HG03060 (cell line): ENCODE measurements around the gene NECAP2.

Source experiments
- ATAC-seq: cut with Tn5 transposase; IDR thresholded peaks from one replicate; pipeline ENCODE4 v1.9.1; 2021; ENCODE audit warnings: low read depth, moderate number of reproducible peaks; ENCODE audit not compliant: unreplicated experiment

The NECAP2 gene

GRCh38 chr1:16425125-16426025 is 15.1 kb upstream of the NECAP2 start:
- ATAC-seq, result no peak

GRCh38 chr1:16430606-16431005 is 9.9 kb upstream of the NECAP2 start:
- no peak for ATAC-seq

GRCh38 chr1:16433030-16433429 is 7.5 kb upstream of the NECAP2 start:
- no peak for ATAC-seq

- ATAC-seq, result no peak
These were observed 6.5 kb upstream of the NECAP2 start for GRCh38 chr1:16434007-16434406.

- no peak for ATAC-seq
These were observed 6.0 kb upstream of the NECAP2 start for GRCh38 chr1:16434501-16434900.

- ATAC-seq, result no peak
These were observed 3.5 kb upstream of the NECAP2 start, which contains the start of gene SPATA21 for GRCh38 chr1:16436946-16437474. TSS of gene SPATA21 (minus strand) at chr1:16437424. CDS start at chr1:16431371, 6,053 bp downstream.

GRCh38 chr1:16438516-16438915 is 2.0 kb upstream of the NECAP2 start:
- no peak for ATAC-seq

- no peak for ATAC-seq
These were observed 1.6 kb upstream of the NECAP2 start for GRCh38 chr1:16438924-16439323.

GRCh38 chr1:16440131-16440469 is 424 bp upstream of the NECAP2 start:
- ATAC-seq, result no peak

GRCh38 chr1:16441282-16441665 is 750 bp downstream of the NECAP2 start:
- ATAC-seq, result no peak

GRCh38 chr1:16442265-16442664 is 1.7 kb downstream of the NECAP2 start:
- ATAC-seq, result no peak

GRCh38 chr1:16442941-16443340 is 2.4 kb downstream of the NECAP2 start:
- ATAC-seq, result no peak

- no peak for ATAC-seq
These were observed 3.6 kb downstream of the NECAP2 start for GRCh38 chr1:16443975-16444770.

GRCh38 chr1:16445052-16445451 is 4.5 kb downstream of the NECAP2 start:
- ATAC-seq, result no peak

GRCh38 chr1:16446116-16446515 is 5.6 kb downstream of the NECAP2 start:
- no peak for ATAC-seq

GRCh38 chr1:16447641-16448040 is 7.1 kb downstream of the NECAP2 start:
- no peak for ATAC-seq

- ATAC-seq, result no peak
These were observed 8.5 kb downstream of the NECAP2 start for GRCh38 chr1:16449065-16449464.

GRCh38 chr1:16449666-16450065 is 9.1 kb downstream of the NECAP2 start:
- no peak for ATAC-seq

GRCh38 chr1:16450863-16451481 is 10.4 kb downstream of the NECAP2 start:
- ATAC-seq, result no peak

GRCh38 chr1:16451841-16452528 is 11.5 kb downstream of the NECAP2 start:
- no peak for ATAC-seq
